OCI-LY3 (cell line): ENCODE measurements around the gene RNU4-1.
A peak's percentile ranks its signal among the peaks of the same experiment; 100 is the strongest.
"Not testable (repeated sequence)": the region's sequence is repeated elsewhere in the genome, so short reads cannot be mapped to it uniquely, and the experiment has no call there.

Source experiments
- H2AFZ ChIP-seq: fragments of 200-600, 300-600 bp; shearing (Covaris generic); 2 replicates; pipeline ENCODE4 v1.6.0; 2014; ENCODE audit warnings: antibody characterized with exemption, low read depth, low read length
- H3K27ac ChIP-seq: fragments of 200-600, 300-600 bp; sonication (generic); 2 replicates; pipeline ENCODE4 v1.5.1; 2014; ENCODE audit warnings: mild to moderate bottlenecking, low read length, moderate library complexity, mixed read lengths
- H3K27me3 ChIP-seq: fragments of 200-600, 300-600 bp; sonication (generic); 2 replicates; pipeline ENCODE4 v1.6.1; 2014; ENCODE audit warnings: low read depth, low read length, mixed read lengths
- H3K36me3 ChIP-seq: fragments of 200-600, 300-600 bp; sonication (generic); replicated peaks from 2 replicates; pipeline ENCODE3; 2014; ENCODE audit warnings: low read depth, low read length, mixed read lengths
- H3K4me1 ChIP-seq: fragments of 300-600, 200-600 bp; sonication (generic); 2 replicates; pipeline ENCODE4 v1.6.1; 2014; ENCODE audit warnings: low read length, mixed read lengths
- H3K4me2 ChIP-seq: fragments of 200-600, 300-600 bp; sonication (generic); 2 replicates; pipeline ENCODE4 v1.6.1; 2014; ENCODE audit warnings: low read length, mixed read lengths
- H3K4me3 ChIP-seq: fragments of 300-600, 200-600 bp; sonication (generic); 2 replicates; pipeline ENCODE4 v1.5.1; 2014; ENCODE audit warnings: antibody characterized with exemption, mild to moderate bottlenecking, low read length, moderate library complexity
- H3K79me2 ChIP-seq: fragments of 300-600, 200-600 bp; shearing (Covaris generic); 2 replicates; pipeline ENCODE4 v1.6.1; 2014; ENCODE audit warnings: mild to moderate bottlenecking, low read length, mixed read lengths
- H3K9ac ChIP-seq: fragments of 300-600, 200-600 bp; shearing (Covaris generic); 2 replicates; pipeline ENCODE4 v1.6.0; 2014; ENCODE audit warnings: mild to moderate bottlenecking, low read length, moderate library complexity
- H3K9me3 ChIP-seq: fragments of 200-600, 300-600 bp; shearing (Covaris generic); 2 replicates; pipeline ENCODE4 v1.6.1; 2014; ENCODE audit warnings: low read length, mixed read lengths; ENCODE audit not compliant: insufficient read depth
- H4K20me1 ChIP-seq: fragments of 200-600, 300-600 bp; sonication (generic); 2 replicates; pipeline ENCODE4 v1.6.1; 2016; ENCODE audit warnings: low read length, mixed read lengths; ENCODE audit not compliant: insufficient read depth
- CTCF ChIP-seq: fragments of 200-600, 300-600 bp; sonication (generic); IDR thresholded peaks from 2 replicates; pipeline ENCODE4 v1.5.1; 2014; ENCODE audit warnings: antibody characterized with exemption, low read length, low read depth
- EZH2phosphoT487 ChIP-seq: fragments of 200-600 bp; shearing (Covaris generic); IDR thresholded peaks from 2 replicates; pipeline ENCODE4 v1.6.1; 2018; ENCODE audit warnings: antibody characterized with exemption, mixed run types, low read depth

The RNU4-1 gene

GRCh38 chr12:120335447-120335846, 42.4 kb upstream of the RNU4-1 start:
- H3K27me3 ChIP-seq, H3K4me1 ChIP-seq, H3K9ac ChIP-seq, H3K36me3 ChIP-seq, H3K4me3 ChIP-seq, H3K27ac ChIP-seq, H2AFZ ChIP-seq, H3K4me2 ChIP-seq, H3K9me3 ChIP-seq, H4K20me1 ChIP-seq, H3K79me2 ChIP-seq: not testable (repeated sequence)
- TF ChIP-seq CTCF, result peak; percentile 30

- Histone ChIP-seq H2AFZ (no peak overlapping the region), H3K27me3 (no peaks in the 10 kb centered on the region), H4K20me1 (no peaks in the 10 kb centered on the region), H3K27ac (no peak overlapping the region), H3K9ac (no peak overlapping the region), H3K79me2 (no peaks in the 10 kb centered on the region), H3K4me3 (no peak overlapping the region), H3K36me3 (no peaks in the 10 kb centered on the region), H3K9me3 (peaks cover 7% of the 10 kb centered on the region), H3K4me1 (no peaks in the 10 kb centered on the region), H3K4me2 (no peak overlapping the region)
- TF ChIP-seq EZH2phosphoT487 (no peak), CTCF (no peak)
These were observed 39.5 kb upstream of the RNU4-1 start for GRCh38 chr12:120332523-120332922.

GRCh38 chr12:120332041-120332440, 39.0 kb upstream of the RNU4-1 start:
- Histone ChIP-seq H3K4me3 (no peak overlapping the region), H3K9ac (no peak overlapping the region), H3K27ac (no peak overlapping the region), H3K4me1 (no peaks in the 10 kb centered on the region), H3K36me3 (no peaks in the 10 kb centered on the region), H3K9me3 (peaks cover 2% of the 10 kb centered on the region), H3K79me2 (no peaks in the 10 kb centered on the region), H4K20me1 (no peaks in the 10 kb centered on the region), H3K4me2 (no peak overlapping the region), H2AFZ (no peak overlapping the region), H3K27me3 (no peaks in the 10 kb centered on the region)
- no peak for TF ChIP-seq CTCF
- no peak for TF ChIP-seq EZH2phosphoT487

- no peak for TF ChIP-seq CTCF
- no peak for TF ChIP-seq EZH2phosphoT487
- H3K79me2 ChIP-seq, result no peaks in the 10 kb centered on the region
- no peak overlapping the region for H3K4me2 ChIP-seq
- H3K4me1 ChIP-seq, result no peaks in the 10 kb centered on the region
- no peaks in the 10 kb centered on the region for H3K36me3 ChIP-seq
- H3K9me3 ChIP-seq, result no peaks in the 10 kb centered on the region
- no peak overlapping the region for H2AFZ ChIP-seq
- H4K20me1 ChIP-seq, result no peaks in the 10 kb centered on the region
- no peak overlapping the region for H3K9ac ChIP-seq
- no peak overlapping the region for H3K4me3 ChIP-seq
- H3K27me3 ChIP-seq, result no peaks in the 10 kb centered on the region
- no peak overlapping the region for H3K27ac ChIP-seq
These were observed 38.4 kb upstream of the RNU4-1 start for GRCh38 chr12:120331390-120331789.
